GM23338 (cell line): ENCODE measurements around the gene CD2. TPM values are rescaled to one million over a fixed set of nuclear protein-coding genes. Genes with fewer than 3 reads are reported as not detected.

ENCODE experiments used
- ATAC-seq: fragments of 200-7000 bp; cut with Tn5 transposase; 3 replicates; pipeline ENCODE4 v1.9.1; 2020
- DNase-seq: peaks from one replicate; pipeline ENCODE4 v3.0.0-alpha.2; 2015; ENCODE audit warnings: low spot score
- H2AFZ ChIP-seq: fragments of 200-600 bp; sonication (generic); 2 replicates; pipeline ENCODE4 v1.8.0; 2016; ENCODE audit warnings: antibody characterized with exemption, mild to moderate bottlenecking, moderate library complexity
- H3F3A ChIP-seq: fragments of 200-600 bp; sonication (generic); replicated peaks from 2 replicates; pipeline ENCODE4 v1.8.0; 2017; ENCODE audit warnings: antibody characterized with exemption, mixed run types, low read depth
- H3K27ac ChIP-seq: fragments of 200-600 bp; sonication (generic); 2 replicates; pipeline ENCODE4 v1.6.1; 2016; ENCODE audit warnings: low read depth
- H3K27me3 ChIP-seq: fragments of 200-600 bp; sonication (generic); 2 replicates; pipeline ENCODE4 v1.8.0; 2016; ENCODE audit warnings: mild to moderate bottlenecking, mixed run types, moderate library complexity; ENCODE audit not compliant: insufficient read depth
- H3K36me3 ChIP-seq: fragments of 200-600 bp; sonication (generic); 2 replicates; pipeline ENCODE4 v1.8.0; 2016; ENCODE audit warnings: mild to moderate bottlenecking; ENCODE audit not compliant: insufficient read depth
- H3K4me1 ChIP-seq: fragments of 200-600 bp; sonication (generic); 2 replicates; pipeline ENCODE4 v1.8.0; 2016; ENCODE audit warnings: mild to moderate bottlenecking, moderate library complexity; ENCODE audit not compliant: insufficient read depth
- H3K4me2 ChIP-seq: fragments of 200-600 bp; sonication (generic); 2 replicates; pipeline ENCODE4 v1.7.1; 2017; ENCODE audit warnings: mixed run types
- H3K4me3 ChIP-seq: fragments of 200-600 bp; sonication (generic); 2 replicates; pipeline ENCODE4 v1.6.1; 2016; ENCODE audit warnings: mixed run types
- H3K79me2 ChIP-seq: fragments of 200-600 bp; sonication (generic); replicated peaks from 2 replicates; pipeline ENCODE4 v1.8.0; 2017; ENCODE audit warnings: mild to moderate bottlenecking; ENCODE audit not compliant: insufficient read depth
- H3K9me2 ChIP-seq: fragments of 200-600 bp; sonication (generic); 2 replicates; pipeline ENCODE4 v1.8.0; 2017; ENCODE audit not compliant: insufficient read depth
- H4K20me1 ChIP-seq: fragments of 200-600 bp; sonication (generic); replicated peaks from 2 replicates; pipeline ENCODE4 v1.8.0; 2017; ENCODE audit warnings: mild to moderate bottlenecking; ENCODE audit not compliant: insufficient read depth
- H3K27ac Mint-ChIP-seq: 2 replicates; pipeline ENCODE4 v1.8.0; 2020; ENCODE audit warnings: inconsistent platforms, mild to moderate bottlenecking, moderate library complexity, mixed read lengths
- H3K27me3 Mint-ChIP-seq: 3 replicates; pipeline ENCODE4 v1.8.0; 2022; ENCODE audit warnings: low read depth, mild to moderate bottlenecking, moderate library complexity, mixed read lengths, inconsistent platforms; ENCODE audit not compliant: insufficient read depth, poor library complexity
- H3K36me3 Mint-ChIP-seq: 3 replicates; pipeline ENCODE4 v1.8.0; 2021; ENCODE audit warnings: low read depth, mild to moderate bottlenecking, inconsistent platforms, moderate library complexity, mixed read lengths
- H3K4me1 Mint-ChIP-seq: 3 replicates; pipeline ENCODE4 v1.8.0; 2020; ENCODE audit warnings: mild to moderate bottlenecking, inconsistent platforms, mixed read lengths
- H3K4me3 Mint-ChIP-seq: 3 replicates; pipeline ENCODE4 v1.8.0; 2021; ENCODE audit warnings: moderate library complexity, mild to moderate bottlenecking, inconsistent platforms, mixed read lengths
- H3K9me3 Mint-ChIP-seq: 3 replicates; pipeline ENCODE4 v1.8.0; 2020; ENCODE audit warnings: moderate library complexity, mild to moderate bottlenecking, inconsistent platforms, mixed read lengths
- EZH2 ChIP-seq: fragments of 200-600 bp; sonication (generic); IDR thresholded peaks from one replicate; pipeline ENCODE4 v1.8.0; 2017; ENCODE audit warnings: antibody characterized with exemption, mild to moderate bottlenecking, low read depth; ENCODE audit not compliant: unreplicated experiment
- STAT1 ChIP-seq: IDR thresholded peaks from one replicate; pipeline ENCODE4 v1.6.1; 2016; ENCODE audit warnings: antibody characterized with exemption; ENCODE audit not compliant: unreplicated experiment
- ZNF331 ChIP-seq: fragments of 250-450 bp; sonication (Bioruptor Pico); IDR thresholded peaks from 2 replicates; pipeline ENCODE4 v1.5.0; 2020; ENCODE audit warnings: low read depth, mild to moderate bottlenecking, moderate library complexity
- polyA plus RNA-seq: library from polyadenylated mRNA; unstranded; fragments of >200 nt; fragmentation: Nextera tagmentation; extraction: Ambion mirVana; gene quantifications from 2 replicates; pipeline ENCODE4 v1.2.1, GENCODE V29; 2016
- total RNA-seq: library from RNA; depleted of rRNA; stranded (reverse); fragments of >200 nt; shearing (Covaris generic); gene quantifications from 2 replicates; pipeline ENCODE4 v1.2.3, GENCODE V29; 2014
- TF ChIP-seq, protein P1 (sequence below): fragments of 250-450 bp; sonication (Bioruptor Pico); IDR thresholded peaks from 2 replicates; pipeline ENCODE4 v1.5.0; 2020; ENCODE audit warnings: mild to moderate bottlenecking, moderate library complexity
- TF ChIP-seq, protein P2 (sequence below): IDR thresholded peaks from 2 replicates; pipeline ENCODE4 v1.6.1; 2016; ENCODE audit warnings: antibody characterized with exemption

CD2 gene
- total and polyA plus RNA-seq, 2 experiments from 2014 or later: not detected

GRCh38 chr1:116811321-116811720 lies 57.1 kb downstream of the CD2 start (continued):
- TF ChIP-seq, protein P1, sequence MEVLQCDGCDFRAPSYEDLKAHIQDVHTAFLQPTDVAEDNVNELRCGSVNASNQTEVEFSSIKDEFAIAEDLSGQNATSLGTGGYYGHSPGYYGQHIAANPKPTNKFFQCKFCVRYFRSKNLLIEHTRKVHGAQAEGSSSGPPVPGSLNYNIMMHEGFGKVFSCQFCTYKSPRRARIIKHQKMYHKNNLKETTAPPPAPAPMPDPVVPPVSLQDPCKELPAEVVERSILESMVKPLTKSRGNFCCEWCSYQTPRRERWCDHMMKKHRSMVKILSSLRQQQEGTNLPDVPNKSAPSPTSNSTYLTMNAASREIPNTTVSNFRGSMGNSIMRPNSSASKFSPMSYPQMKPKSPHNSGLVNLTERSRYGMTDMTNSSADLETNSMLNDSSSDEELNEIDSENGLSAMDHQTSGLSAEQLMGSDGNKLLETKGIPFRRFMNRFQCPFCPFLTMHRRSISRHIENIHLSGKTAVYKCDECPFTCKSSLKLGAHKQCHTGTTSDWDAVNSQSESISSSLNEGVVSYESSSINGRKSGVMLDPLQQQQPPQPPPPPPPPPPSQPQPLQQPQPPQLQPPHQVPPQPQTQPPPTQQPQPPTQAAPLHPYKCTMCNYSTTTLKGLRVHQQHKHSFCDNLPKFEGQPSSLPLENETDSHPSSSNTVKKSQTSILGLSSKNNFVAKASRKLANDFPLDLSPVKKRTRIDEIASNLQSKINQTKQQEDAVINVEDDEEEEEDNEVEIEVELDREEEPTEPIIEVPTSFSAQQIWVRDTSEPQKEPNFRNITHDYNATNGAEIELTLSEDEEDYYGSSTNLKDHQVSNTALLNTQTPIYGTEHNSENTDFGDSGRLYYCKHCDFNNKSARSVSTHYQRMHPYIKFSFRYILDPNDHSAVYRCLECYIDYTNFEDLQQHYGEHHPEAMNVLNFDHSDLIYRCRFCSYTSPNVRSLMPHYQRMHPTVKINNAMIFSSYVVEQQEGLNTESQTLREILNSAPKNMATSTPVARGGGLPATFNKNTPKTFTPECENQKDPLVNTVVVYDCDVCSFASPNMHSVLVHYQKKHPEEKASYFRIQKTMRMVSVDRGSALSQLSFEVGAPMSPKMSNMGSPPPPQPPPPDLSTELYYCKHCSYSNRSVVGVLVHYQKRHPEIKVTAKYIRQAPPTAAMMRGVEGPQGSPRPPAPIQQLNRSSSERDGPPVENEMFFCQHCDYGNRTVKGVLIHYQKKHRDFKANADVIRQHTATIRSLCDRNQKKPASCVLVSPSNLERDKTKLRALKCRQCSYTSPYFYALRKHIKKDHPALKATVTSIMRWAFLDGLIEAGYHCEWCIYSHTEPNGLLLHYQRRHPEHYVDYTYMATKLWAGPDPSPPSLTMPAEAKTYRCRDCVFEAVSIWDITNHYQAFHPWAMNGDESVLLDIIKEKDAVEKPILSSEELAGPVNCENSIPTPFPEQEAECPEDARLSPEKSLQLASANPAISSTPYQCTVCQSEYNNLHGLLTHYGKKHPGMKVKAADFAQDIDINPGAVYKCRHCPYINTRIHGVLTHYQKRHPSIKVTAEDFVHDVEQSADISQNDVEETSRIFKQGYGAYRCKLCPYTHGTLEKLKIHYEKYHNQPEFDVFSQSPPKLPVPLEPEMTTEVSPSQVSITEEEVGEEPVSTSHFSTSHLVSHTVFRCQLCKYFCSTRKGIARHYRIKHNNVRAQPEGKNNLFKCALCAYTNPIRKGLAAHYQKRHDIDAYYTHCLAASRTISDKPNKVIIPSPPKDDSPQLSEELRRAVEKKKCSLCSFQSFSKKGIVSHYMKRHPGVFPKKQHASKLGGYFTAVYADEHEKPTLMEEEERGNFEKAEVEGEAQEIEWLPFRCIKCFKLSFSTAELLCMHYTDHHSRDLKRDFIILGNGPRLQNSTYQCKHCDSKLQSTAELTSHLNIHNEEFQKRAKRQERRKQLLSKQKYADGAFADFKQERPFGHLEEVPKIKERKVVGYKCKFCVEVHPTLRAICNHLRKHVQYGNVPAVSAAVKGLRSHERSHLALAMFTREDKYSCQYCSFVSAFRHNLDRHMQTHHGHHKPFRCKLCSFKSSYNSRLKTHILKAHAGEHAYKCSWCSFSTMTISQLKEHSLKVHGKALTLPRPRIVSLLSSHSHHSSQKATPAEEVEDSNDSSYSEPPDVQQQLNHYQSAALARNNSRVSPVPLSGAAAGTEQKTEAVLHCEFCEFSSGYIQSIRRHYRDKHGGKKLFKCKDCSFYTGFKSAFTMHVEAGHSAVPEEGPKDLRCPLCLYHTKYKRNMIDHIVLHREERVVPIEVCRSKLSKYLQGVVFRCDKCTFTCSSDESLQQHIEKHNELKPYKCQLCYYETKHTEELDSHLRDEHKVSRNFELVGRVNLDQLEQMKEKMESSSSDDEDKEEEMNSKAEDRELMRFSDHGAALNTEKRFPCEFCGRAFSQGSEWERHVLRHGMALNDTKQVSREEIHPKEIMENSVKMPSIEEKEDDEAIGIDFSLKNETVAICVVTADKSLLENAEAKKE (CRISPR knock-in tag): no peak
- TF ChIP-seq STAT1: no peak
- TF ChIP-seq, protein P2, sequence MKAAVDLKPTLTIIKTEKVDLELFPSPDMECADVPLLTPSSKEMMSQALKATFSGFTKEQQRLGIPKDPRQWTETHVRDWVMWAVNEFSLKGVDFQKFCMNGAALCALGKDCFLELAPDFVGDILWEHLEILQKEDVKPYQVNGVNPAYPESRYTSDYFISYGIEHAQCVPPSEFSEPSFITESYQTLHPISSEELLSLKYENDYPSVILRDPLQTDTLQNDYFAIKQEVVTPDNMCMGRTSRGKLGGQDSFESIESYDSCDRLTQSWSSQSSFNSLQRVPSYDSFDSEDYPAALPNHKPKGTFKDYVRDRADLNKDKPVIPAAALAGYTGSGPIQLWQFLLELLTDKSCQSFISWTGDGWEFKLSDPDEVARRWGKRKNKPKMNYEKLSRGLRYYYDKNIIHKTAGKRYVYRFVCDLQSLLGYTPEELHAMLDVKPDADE: no peak
- TF ChIP-seq EZH2: no peak

DNA sequence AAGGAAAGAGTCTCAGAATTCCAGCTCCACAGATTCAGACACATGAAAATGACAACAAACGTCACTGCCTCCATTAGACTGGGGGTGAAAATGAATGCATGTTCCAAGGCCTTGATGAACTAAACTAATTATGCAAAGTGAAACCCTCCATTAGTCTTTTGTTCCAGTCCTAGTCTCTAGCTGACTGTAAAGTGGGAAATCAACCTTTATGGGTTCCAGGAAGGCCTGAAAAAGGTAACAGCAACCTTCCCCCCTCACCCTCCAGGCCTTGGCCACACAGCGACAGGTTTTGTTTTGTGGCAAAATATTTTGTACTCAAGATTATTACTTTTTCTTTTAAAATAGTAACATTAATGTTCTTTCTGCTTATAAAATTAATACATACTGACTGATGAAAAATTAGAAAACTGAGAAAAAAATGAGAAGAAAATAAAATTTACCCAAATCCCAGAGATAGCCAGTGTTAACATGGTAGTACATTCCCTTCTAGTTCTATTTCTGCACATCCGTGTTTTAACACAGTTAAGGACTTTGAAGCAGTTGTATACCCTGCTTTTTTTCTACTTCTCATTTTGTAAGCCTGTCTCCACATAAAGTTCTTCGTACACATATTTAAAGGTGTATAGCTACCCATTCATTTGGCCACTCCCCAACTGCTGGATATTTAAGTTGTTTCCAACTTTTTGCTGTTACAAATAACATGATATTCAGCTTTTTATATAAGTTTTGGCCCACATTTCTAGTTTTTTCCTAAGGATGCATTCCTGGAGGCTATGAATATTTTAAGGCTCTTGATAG lies 60.9 kb downstream of the CD2 start:
- H3K4me3 Mint-ChIP-seq: no peak overlapping the region
- no peak overlapping the region for H3K4me3 ChIP-seq
- H3K9me3 Mint-ChIP-seq: no peaks in the 10 kb centered on the region; the same call in 2 of the 3 replicates
- H3F3A ChIP-seq: no peaks in the 10 kb centered on the region
- no peaks in the 10 kb centered on the region for H3K4me1 ChIP-seq
- no peak overlapping the region for H3K27ac ChIP-seq
- H3K4me1 Mint-ChIP-seq: no peaks in the 10 kb centered on the region
- H3K27me3 Mint-ChIP-seq: peaks cover 4% of the 10 kb centered on the region
- H4K20me1 ChIP-seq: no peaks in the 10 kb centered on the region
- H3K4me2 ChIP-seq: no peak overlapping the region
- no peaks in the 10 kb centered on the region for H3K79me2 ChIP-seq
- no peak overlapping the region for H3K27ac Mint-ChIP-seq
- ATAC-seq (no peak), DNase-seq (no peak)
- no peaks in the 10 kb centered on the region for H3K36me3 ChIP-seq
- H3K36me3 Mint-ChIP-seq: no peaks in the 10 kb centered on the region
- H2AFZ ChIP-seq: no peak overlapping the region
- H3K27me3 ChIP-seq: no peaks in the 10 kb centered on the region
- H3K9me2 ChIP-seq: peaks cover 4% of the 10 kb centered on the region; the same call in 1 of the 2 replicates
- TF ChIP-seq, protein P1 (CRISPR knock-in tag): no peak
- TF ChIP-seq, protein P2: no peak
- no peak for TF ChIP-seq ZNF331
- TF ChIP-seq STAT1: no peak
